Upper lobe of right lung (tissue), 1 donor: Measurements from ENCODE around the gene CHAF1A. TPM values are rescaled to one million over a fixed set of nuclear protein-coding genes. Genes with fewer than 3 reads are reported as not detected.

Source experiments
- ATAC-seq: fragments of 200-7000 bp; cut with Tn5 transposase; one replicate; pipeline ENCODE4 v1.9.1; 2020; ENCODE audit warnings: mild to moderate bottlenecking, moderate library complexity
- DNase-seq: peaks from one replicate; pipeline ENCODE4 v3.0.0-alpha.2; 2020
- H3K27ac ChIP-seq: fragments of 200-600 bp; one replicate; pipeline ENCODE4 v1.8.0; 2022
- H3K27me3 ChIP-seq: fragments of 200-600 bp; one replicate; pipeline ENCODE4 v1.8.0; 2022; ENCODE audit warnings: mild to moderate bottlenecking
- H3K36me3 ChIP-seq: fragments of 200-600 bp; one replicate; pipeline ENCODE4 v1.8.0; 2022
- H3K4me1 ChIP-seq: fragments of 200-600 bp; one replicate; pipeline ENCODE4 v1.8.0; 2022
- H3K4me3 ChIP-seq: fragments of 200-600 bp; one replicate; pipeline ENCODE4 v1.8.0; 2022; ENCODE audit warnings: mild to moderate bottlenecking
- H3K9me3 ChIP-seq: fragments of 200-600 bp; one replicate; pipeline ENCODE4 v1.8.0; 2022
- intact Hi-C: fragments of 100-400 bp; cut with DNase I; formaldehyde crosslinking; loops from one replicate; pipeline ENCODE4 v1.11.0; 2022
- total RNA-seq: library from RNA; stranded (reverse); fragmentation: NEBNext Ultra II Directional; extraction: Animal tissue kit (Norgen Biotek cat#: 25700); gene quantifications from one replicate; pipeline ENCODE4 v1.2.1, GENCODE V29; 2021
- TF ChIP-seq, protein P1 (sequence below): fragments of 200-600 bp; IDR thresholded peaks from one replicate; pipeline ENCODE4 v1.8.0; 2022; ENCODE audit warnings: antibody characterized with exemption
- donor health status: DM: no; HTN: yes; CAD: no; lungs with severe emphysema.

CHAF1A gene
- total RNA-seq, 1 donor from 2014 or later = 10.8 TPM

DNA sequence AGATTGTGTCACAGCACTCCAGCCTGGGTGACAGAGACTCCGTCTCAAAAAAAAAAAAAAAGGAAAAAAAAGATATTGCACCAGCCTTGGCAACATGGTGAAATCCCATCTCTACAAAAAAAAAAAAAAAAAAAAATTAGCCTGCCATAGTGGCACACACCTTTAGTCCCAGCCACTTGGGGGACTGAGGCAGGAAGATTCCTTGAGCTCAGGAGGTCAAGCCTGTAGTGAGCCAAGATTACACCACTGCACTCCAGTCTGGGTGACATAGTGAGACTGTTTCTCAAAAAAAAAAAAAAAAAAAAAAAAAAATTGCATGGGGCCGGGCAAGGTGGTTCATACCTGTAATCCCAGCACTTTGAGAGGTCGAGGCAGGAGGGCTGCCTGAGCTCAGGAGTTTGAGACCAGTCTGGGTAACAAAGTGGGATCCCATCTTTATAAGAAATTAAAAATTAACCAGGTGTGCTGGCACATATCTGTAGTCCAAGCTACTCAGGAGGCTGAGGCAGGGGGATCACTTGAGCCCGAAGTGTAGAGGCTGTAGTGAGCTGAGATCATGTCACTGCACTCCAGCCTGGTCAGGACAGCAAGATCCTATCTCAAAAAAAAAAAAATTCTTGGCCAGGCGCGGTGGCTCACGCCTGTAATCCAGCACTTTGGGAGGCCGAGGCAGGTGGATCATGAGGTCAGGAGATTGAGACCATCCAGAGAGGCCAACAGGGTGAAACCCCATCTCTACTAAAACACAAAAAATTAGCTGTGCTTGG is 62.6 kb downstream of the CHAF1A start:
- DNase-seq = no peak
- H3K4me3 ChIP-seq = no peak overlapping the region
- H3K9me3 ChIP-seq = no peaks in the 10 kb centered on the region
- TF ChIP-seq, protein P1, sequence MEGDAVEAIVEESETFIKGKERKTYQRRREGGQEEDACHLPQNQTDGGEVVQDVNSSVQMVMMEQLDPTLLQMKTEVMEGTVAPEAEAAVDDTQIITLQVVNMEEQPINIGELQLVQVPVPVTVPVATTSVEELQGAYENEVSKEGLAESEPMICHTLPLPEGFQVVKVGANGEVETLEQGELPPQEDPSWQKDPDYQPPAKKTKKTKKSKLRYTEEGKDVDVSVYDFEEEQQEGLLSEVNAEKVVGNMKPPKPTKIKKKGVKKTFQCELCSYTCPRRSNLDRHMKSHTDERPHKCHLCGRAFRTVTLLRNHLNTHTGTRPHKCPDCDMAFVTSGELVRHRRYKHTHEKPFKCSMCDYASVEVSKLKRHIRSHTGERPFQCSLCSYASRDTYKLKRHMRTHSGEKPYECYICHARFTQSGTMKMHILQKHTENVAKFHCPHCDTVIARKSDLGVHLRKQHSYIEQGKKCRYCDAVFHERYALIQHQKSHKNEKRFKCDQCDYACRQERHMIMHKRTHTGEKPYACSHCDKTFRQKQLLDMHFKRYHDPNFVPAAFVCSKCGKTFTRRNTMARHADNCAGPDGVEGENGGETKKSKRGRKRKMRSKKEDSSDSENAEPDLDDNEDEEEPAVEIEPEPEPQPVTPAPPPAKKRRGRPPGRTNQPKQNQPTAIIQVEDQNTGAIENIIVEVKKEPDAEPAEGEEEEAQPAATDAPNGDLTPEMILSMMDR = no peak
- ATAC-seq = no peak
- H3K27me3 ChIP-seq = no peaks in the 10 kb centered on the region
- no peaks in the 10 kb centered on the region for H3K36me3 ChIP-seq
- intact Hi-C loops = no loop called here
- no peaks in the 10 kb centered on the region for H3K4me1 ChIP-seq
- no peak overlapping the region for H3K27ac ChIP-seq

DNA sequence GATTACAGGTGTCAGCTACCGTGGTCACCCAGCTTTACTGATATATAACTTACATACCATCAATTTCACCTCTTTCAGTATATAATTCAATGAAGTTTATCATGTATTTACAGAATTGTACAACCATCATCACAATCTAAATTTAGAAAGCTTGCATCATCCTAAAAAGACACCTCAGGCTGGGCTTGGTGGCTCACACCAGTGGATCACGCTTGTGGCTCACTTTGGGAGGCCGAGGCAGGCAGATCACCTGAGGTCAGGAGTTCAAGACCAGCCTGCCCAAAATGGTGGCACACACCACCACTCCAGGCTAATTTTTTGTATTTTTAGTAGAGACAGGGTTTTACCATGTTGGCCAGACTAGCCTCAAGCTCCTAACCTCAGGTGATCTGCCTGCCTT is 65.4 kb downstream of the CHAF1A start:
- Histone ChIP-seq H3K36me3 (no peaks in the 10 kb centered on the region), H3K27ac (no peak overlapping the region), H3K4me1 (peaks cover 5% of the 10 kb centered on the region), H3K27me3 (no peaks in the 10 kb centered on the region), H3K9me3 (no peaks in the 10 kb centered on the region), H3K4me3 (no peak overlapping the region)
- DNase-seq (no peak), ATAC-seq (no peak)
- TF ChIP-seq, protein P1 = no peak
- intact Hi-C loops = no loop called here

DNA sequence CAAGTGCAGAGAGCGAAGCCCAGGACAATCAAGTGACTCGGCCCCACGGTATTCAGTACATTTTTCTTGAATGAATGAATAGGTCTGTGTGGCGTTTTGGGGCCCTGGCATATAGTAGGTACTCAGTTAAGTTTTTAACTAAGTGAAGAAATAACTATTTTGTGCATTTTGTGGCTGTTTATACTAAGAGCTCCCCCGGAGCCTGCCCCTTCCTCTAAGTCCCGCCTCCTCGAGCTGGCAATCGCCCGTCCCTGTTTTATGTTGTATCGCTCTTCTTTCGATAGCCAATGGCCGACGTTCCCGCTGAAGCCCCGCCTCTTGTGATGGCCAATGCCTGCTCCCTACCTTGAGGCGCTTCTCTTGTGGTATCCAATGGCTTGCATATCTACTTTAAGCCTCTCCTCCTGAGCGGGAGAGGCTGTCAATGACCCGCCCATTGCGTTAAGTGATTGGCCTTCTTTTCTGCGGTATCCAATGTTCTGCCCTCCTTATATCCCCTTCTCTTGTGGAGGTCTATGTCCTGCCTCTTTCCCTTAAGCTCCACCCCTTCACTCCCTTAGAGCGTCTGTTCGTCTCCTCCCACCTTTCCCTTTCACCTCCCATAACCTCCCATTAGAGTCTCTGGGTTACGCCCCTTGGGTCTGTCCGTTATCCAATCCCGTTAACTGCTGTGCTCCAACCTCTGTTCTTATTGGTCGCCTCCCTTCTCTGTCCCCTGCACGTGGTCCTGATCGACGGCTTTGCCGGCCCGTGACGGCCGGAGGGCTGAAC is 69.1 kb downstream of the CHAF1A start:
- Histone ChIP-seq H3K9me3 (no peaks in the 10 kb centered on the region), H3K4me3 (peak overlapping the region; percentile 93), H3K36me3 (peaks cover 11% of the 10 kb centered on the region), H3K27ac (peak overlapping the region; percentile 92), H3K4me1 (peaks cover 22% of the 10 kb centered on the region), H3K27me3 (no peaks in the 10 kb centered on the region)
- TF ChIP-seq, protein P1 = no peak
- ATAC-seq (peak; percentile 94), DNase-seq (peak; percentile 98)
- intact Hi-C loops = no loop called here

DNA sequence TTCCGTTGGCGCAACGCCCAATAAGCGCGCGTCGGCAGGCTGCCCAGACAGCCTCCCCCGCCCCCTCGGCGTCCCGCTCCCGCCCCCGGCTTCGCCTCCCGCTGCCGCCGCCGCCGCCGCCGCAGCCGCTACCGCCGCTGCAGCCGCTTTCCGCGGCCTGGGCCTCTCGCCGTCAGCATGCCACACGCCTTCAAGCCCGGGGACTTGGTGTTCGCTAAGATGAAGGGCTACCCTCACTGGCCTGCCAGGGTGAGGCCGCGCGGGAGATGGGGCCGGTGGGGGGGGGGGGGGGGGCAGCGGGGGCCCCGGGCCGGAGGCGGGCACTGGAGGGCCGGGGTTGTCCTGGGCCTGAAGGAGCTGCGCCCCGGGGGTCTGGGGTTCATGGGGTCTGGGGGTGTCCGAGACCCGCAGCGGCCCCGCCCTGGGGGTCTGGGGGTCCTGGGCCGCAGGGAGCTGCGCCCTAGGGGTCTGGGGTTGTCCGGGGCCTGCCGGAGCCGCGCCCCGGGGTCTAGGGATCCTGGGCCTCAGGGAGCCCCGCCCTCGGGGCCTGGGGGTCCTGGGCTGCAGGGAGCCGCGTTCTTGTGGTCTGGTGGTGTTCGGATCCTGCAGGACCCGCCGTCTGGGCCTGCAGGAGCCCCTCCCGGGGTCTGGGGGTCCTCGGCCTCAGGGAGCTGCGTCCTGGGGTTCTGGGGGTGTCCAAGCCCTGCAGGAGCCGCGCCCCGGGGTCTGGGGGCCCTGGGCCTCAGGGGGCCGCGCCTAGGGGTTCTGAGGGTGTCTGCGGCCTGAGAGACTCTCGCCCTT is 69.9 kb downstream of the CHAF1A start, which contains the start of gene HDGFL2:
Gene HDGFL2, plus strand, starts transcription at position 124 of the 801 bp plus-strand sequence. Its CDS starts 54 bp downstream, at position 178.
- intact Hi-C loops = no loop called here
- Histone ChIP-seq H3K27me3 (no peaks in the 10 kb centered on the region), H3K4me3 (peak within 1 kb of the TSS; percentile 93), H3K9me3 (no peaks in the 10 kb centered on the region), H3K27ac (peak within 1 kb of the TSS; percentile 92), H3K36me3 (peaks cover 17% of the 10 kb centered on the region), H3K4me1 (peaks cover 22% of the 10 kb centered on the region)
- TF ChIP-seq, protein P1 = no peak
- DNase-seq (no peak), ATAC-seq (no peak)

DNA sequence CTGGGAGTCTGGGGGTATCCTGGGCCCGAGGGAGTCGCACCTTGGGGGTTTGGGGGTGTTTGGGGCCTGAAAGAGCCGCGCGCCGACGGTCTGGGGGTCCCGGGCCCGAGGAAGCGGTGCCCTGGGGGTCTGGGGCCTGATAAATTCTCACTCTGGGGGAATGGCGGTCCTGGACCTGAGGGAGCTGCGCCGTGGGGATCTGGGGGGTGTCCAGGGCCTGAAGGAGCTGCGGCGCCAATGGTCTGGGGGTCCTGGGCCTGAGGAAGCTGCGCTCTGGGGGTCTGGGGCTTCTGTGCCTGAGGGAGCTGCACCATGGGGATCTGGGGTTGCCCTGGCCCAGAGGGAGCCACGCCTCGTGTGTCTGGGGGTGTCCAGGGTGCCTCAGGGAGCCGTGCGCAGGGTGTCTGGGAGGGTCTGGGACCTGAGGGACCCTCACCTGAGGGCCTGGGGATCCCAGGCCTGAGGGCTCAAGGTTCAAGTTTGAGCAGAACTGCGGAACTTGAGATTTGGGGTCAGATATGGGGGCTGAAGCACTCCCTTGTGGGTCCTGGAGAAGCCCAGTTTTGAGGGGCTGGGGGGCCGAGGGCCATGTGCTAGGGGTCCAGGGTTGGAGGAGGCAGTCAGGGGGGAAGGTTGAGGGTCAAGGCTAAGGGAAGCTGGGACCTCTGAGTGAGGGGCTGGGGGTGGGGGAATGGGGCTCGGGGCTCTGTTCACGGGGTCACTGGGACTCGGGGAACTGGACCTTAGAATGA is 70.7 kb downstream of the CHAF1A start:
- peaks cover 22% of the 10 kb centered on the region for H3K4me1 ChIP-seq
- H3K36me3 ChIP-seq = peaks cover 22% of the 10 kb centered on the region
- intact Hi-C loops = no loop called here
- no peak overlapping the region for H3K27ac ChIP-seq
- ATAC-seq = no peak
- no peaks in the 10 kb centered on the region for H3K27me3 ChIP-seq
- TF ChIP-seq, protein P1 = no peak
- peak overlapping the region; percentile 93 for H3K4me3 ChIP-seq
- no peaks in the 10 kb centered on the region for H3K9me3 ChIP-seq
- no peak for DNase-seq
